ENCODE data around the gene WDFY4. TPM values are rescaled to one million over a fixed set of nuclear protein-coding genes. Genes with fewer than 3 reads are reported as not detected.

WDFY4 gene
- total RNA-seq, 6 donors from 2014 or later: 10.1 to 48.9 (median 32.1) TPM

DNA sequence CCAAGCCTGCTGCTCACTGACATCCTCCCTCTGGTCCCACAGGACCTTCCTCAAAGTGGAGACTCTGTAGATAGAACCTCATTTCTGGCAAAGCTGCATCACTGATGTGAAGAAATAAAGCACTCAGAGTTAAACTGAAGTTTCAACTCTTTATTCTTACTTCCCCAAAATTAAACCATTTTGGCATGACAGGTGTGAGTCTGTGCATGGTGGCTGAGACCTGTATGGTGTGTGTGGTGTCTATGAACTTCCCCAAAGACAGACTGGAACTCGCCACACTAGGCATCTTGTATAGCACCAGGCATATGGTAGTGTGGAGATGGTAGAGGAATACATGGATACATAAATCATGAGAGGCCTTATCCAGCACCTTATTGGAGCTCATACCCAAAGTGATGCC, 6.6 kb upstream of the WDFY4 start:
- no peak for ATAC-seq (ENCODE audit: low FRiP score in 2 of 2)
- no peak overlapping the region for H3K4me3 ChIP-seq
- no peaks in the 10 kb centered on the region for H3K27me3 ChIP-seq
- H3K4me1 ChIP-seq: no peaks in the 10 kb centered on the region
- H3K27ac ChIP-seq: no peak overlapping the region
- DNase-seq: no peak
- peaks cover 0 to 6% (median 3%) of the 10 kb centered on the region in 4 donors for H3K9me3 ChIP-seq
- 76 to 77% methylated on average over 1 of the region's 1 CpG for WGBS, 2 donors
- H3K36me3 ChIP-seq: no peaks in the 10 kb centered on the region
- TF ChIP-seq EP300 (IDR thresholded peaks at IDR 0.05) (no peak), POLR2A (IDR thresholded peaks at IDR 0.05) (no peak)
- TF ChIP-seq, protein P1, sequence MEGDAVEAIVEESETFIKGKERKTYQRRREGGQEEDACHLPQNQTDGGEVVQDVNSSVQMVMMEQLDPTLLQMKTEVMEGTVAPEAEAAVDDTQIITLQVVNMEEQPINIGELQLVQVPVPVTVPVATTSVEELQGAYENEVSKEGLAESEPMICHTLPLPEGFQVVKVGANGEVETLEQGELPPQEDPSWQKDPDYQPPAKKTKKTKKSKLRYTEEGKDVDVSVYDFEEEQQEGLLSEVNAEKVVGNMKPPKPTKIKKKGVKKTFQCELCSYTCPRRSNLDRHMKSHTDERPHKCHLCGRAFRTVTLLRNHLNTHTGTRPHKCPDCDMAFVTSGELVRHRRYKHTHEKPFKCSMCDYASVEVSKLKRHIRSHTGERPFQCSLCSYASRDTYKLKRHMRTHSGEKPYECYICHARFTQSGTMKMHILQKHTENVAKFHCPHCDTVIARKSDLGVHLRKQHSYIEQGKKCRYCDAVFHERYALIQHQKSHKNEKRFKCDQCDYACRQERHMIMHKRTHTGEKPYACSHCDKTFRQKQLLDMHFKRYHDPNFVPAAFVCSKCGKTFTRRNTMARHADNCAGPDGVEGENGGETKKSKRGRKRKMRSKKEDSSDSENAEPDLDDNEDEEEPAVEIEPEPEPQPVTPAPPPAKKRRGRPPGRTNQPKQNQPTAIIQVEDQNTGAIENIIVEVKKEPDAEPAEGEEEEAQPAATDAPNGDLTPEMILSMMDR (IDR thresholded peaks at IDR 0.05): no peak

DNA sequence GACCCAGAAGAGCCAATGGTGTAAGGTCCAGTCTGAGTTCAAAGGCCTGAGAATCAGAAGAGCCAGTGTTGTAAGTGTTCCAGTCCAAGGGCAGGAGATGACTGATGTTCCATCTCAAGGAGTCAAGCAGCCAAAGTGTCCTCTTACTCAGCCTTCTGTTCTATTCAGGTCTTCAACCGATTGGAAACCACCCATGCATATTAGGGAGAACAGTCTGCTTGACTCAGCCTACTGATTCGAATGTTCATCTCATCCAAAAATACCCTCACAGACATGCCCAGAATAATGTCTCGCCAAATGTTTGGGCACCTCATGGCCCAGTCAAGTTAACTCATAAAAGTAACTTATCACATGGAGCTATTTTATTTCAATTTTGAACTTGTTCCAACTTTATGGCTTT, 2.9 kb upstream of the WDFY4 start:
- TF ChIP-seq POLR2A (IDR thresholded peaks at IDR 0.05) (no peak), POLR2AphosphoS5 (IDR thresholded peaks at IDR 0.05) (no peak), EP300 (IDR thresholded peaks at IDR 0.05) (no peak)
- Histone ChIP-seq H3K27me3 (no peaks in the 10 kb centered on the region), H3K4me3 (no peak overlapping the region), H3K9me3 (peaks cover 0 to 6% (median 3%) of the 10 kb centered on the region in 4 donors), H3K36me3 (no peaks in the 10 kb centered on the region), H3K4me1 (no peaks in the 10 kb centered on the region), H3K27ac (no peak overlapping the region)
- ATAC-seq (ENCODE audit: low FRiP score in 2 of 2): no peak
- WGBS, 2 donors: 81 to 91% methylated on average over 3 of the region's 3 CpGs
- DNase-seq: no peak

DNA sequence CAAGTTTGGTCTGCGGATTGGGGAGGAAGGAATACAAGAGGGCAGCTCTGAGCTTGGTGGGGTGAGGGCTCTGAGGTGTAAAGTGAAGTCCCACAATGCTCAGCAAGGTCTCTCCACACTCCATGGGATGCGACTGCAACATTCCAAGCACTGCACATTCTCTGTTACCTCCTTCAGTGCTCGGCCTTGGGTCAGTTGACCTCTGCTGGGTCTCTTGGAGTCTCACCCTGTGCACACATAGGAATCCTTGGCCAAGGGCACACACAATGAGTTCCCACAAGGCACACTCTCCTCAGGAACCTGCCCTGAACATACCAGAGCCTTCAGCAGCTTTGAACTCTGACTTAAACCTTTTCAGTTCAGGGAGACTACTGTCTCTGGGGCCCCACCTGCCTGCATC, 2.4 kb upstream of the WDFY4 start:
- Histone ChIP-seq H3K27ac (no peak overlapping the region), H3K27me3 (no peaks in the 10 kb centered on the region), H3K4me1 (no peaks in the 10 kb centered on the region), H3K36me3 (no peaks in the 10 kb centered on the region), H3K4me3 (no peak overlapping the region), H3K9me3 (peaks cover 0 to 6% (median 3%) of the 10 kb centered on the region in 4 donors)
- no peak for DNase-seq
- ATAC-seq (ENCODE audit: low FRiP score in 2 of 2): no peak
- TF ChIP-seq EP300 (IDR thresholded peaks at IDR 0.05) (no peak), POLR2A (IDR thresholded peaks at IDR 0.05) (no peak), POLR2AphosphoS5 (IDR thresholded peaks at IDR 0.05) (no peak)
- TF ChIP-seq, protein P1 (IDR thresholded peaks at IDR 0.05): no peak
- 79 to 88% methylated on average over 2 to 3 of the region's 3 CpGs for WGBS, 2 donors

DNA sequence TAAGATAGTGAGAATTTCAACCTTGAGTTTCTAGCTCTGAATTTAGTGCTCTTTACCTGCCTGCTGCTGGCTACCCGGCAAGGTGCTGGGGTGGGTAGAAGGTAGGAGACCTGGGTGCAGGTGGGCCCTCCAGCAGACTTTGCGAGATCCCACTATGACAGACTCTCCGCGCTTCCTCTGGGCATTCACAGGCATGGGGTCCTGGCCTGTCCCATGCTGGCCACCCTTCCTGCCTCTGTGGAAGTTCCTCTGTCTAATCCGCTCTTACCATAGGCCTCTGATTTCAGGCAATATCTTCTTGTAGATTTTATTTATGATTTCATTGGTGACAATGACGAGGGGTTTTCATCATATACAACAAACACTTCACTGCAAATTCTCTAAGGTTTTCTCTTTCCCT, 1.2 kb upstream of the WDFY4 start:
- no peaks in the 10 kb centered on the region for H3K9me3 ChIP-seq
- no peaks in the 10 kb centered on the region for H3K36me3 ChIP-seq
- H3K4me1 ChIP-seq: no peaks in the 10 kb centered on the region
- no peak for ATAC-seq (ENCODE audit: low FRiP score in 2 of 2)
- 83 to 90% methylated on average over 6 of the region's 6 CpGs for WGBS, 2 donors
- H3K4me3 ChIP-seq: no peak overlapping the region
- TF ChIP-seq, protein P1 (IDR thresholded peaks at IDR 0.05): no peak
- no peak for TF ChIP-seq POLR2AphosphoS5 (IDR thresholded peaks at IDR 0.05)
- no peaks in the 10 kb centered on the region for H3K27me3 ChIP-seq
- DNase-seq: no peak
- H3K27ac ChIP-seq: no peak overlapping the region

DNA sequence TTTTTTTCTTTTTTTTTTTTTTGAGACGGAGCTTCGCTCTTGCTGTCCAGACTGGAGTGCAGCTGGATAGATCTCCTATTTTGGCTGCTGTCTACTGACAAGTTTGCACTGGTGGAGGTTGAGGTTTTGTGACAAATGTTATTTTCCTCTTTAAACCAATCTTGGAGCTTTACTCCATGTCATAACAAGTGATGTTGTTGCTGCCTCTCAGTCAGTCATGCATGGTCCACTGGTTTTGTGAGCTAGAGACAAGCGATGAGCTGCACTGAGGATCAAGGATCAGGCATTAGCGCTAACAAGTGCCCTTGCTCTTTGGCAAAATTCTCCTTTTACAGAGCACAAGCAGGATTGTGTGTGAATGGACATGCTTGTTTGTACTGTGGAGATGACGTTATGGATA, 805 bp upstream of the WDFY4 start:
- WGBS, 2 donors: 82 to 85% methylated on average over 5 of the region's 5 CpGs
- Histone ChIP-seq H3K4me3 (no peak overlapping the region), H3K27ac (no peak overlapping the region), H3K36me3 (no peaks in the 10 kb centered on the region), H3K27me3 (no peaks in the 10 kb centered on the region), H3K4me1 (no peaks in the 10 kb centered on the region), H3K9me3 (no peaks in the 10 kb centered on the region)
- ATAC-seq (ENCODE audit: low FRiP score in 2 of 2) (no peak), DNase-seq (no peak)
- TF ChIP-seq POLR2AphosphoS5 (IDR thresholded peaks at IDR 0.05): no peak
- TF ChIP-seq, protein P1 (IDR thresholded peaks at IDR 0.05): no peak
- no peak for TF ChIP-seq EP300 (IDR thresholded peaks at IDR 0.05)
